GM18873 (cell line): ENCODE measurements around the gene RUFY4.
"Not testable (repeated sequence)": the region's sequence is repeated elsewhere in the genome, so short reads cannot be mapped to it uniquely, and the experiment has no call there.

Source experiments
- ATAC-seq: cut with Tn5 transposase; IDR thresholded peaks from one replicate; pipeline ENCODE4 v1.9.1; 2021; ENCODE audit warnings: mild to moderate bottlenecking, moderate library complexity, moderate number of reproducible peaks; ENCODE audit not compliant: unreplicated experiment, low FRiP score

RUFY4 gene

GRCh38 chr2:218079943-218080913 is 11.2 kb downstream of the RUFY4 start:
- ATAC-seq = no peak

GRCh38 chr2:218081063-218081462 is 12.0 kb downstream of the RUFY4 start:
- peak; percentile 92 for ATAC-seq

GRCh38 chr2:218081695-218082094 is 12.6 kb downstream of the RUFY4 start:
- no peak for ATAC-seq

- no peak for ATAC-seq
These were observed 13.7 kb downstream of the RUFY4 start for GRCh38 chr2:218082586-218083351.

- no peak for ATAC-seq
These were observed 14.3 kb downstream of the RUFY4 start for GRCh38 chr2:218083352-218083676.

GRCh38 chr2:218086478-218086877 is 17.4 kb downstream of the RUFY4 start:
- ATAC-seq = no peak

- ATAC-seq = no peak
These were observed 20.2 kb downstream of the RUFY4 start for GRCh38 chr2:218089259-218089658.

- ATAC-seq = no peak
These were observed 22.7 kb downstream of the RUFY4 start for GRCh38 chr2:218091746-218092145.

- ATAC-seq = no peak
These were observed 24.8 kb downstream of the RUFY4 start for GRCh38 chr2:218093879-218094278.

- ATAC-seq = no peak
These were observed 26.8 kb downstream of the RUFY4 start for GRCh38 chr2:218095853-218096252.

GRCh38 chr2:218097975-218098374 is 28.9 kb downstream of the RUFY4 start:
- no peak for ATAC-seq

GRCh38 chr2:218108834-218109233 is 39.8 kb downstream of the RUFY4 start:
- not testable (repeated sequence) for ATAC-seq

- ATAC-seq = not testable (repeated sequence)
These were observed 52.7 kb downstream of the RUFY4 start for GRCh38 chr2:218121789-218122188.

- not testable (repeated sequence) for ATAC-seq
These were observed 53.2 kb downstream of the RUFY4 start for GRCh38 chr2:218122286-218122685.

- no peak for ATAC-seq
These were observed 54.9 kb downstream of the RUFY4 start for GRCh38 chr2:218123986-218124385.

GRCh38 chr2:218125095-218125494 is 56.0 kb downstream of the RUFY4 start:
- ATAC-seq = no peak

- ATAC-seq = no peak
These were observed 56.6 kb downstream of the RUFY4 start, which contains the start of gene CXCR2 for GRCh38 chr2:218125626-218126080. CXCR2 (plus strand) TSS chr2:218126028; CDS start chr2:218134802, 8,774 bp downstream.

GRCh38 chr2:218127929-218128455 is 58.9 kb downstream of the RUFY4 start:
- ATAC-seq = no peak

- no peak for ATAC-seq
These were observed 59.9 kb downstream of the RUFY4 start for GRCh38 chr2:218128781-218129457.

- ATAC-seq = no peak
These were observed 60.5 kb downstream of the RUFY4 start for GRCh38 chr2:218129458-218130135.
